Right lobe of liver (tissue), 4 donors: ENCODE results near the gene CD101.

Experiments
- POLR2A ChIP-seq: fragments of 450-650 bp; IDR thresholded peaks from one replicate; pipeline ENCODE4 v1.6.1; 2017; ENCODE audit warnings: antibody characterized with exemption, mild to moderate bottlenecking
- TF ChIP-seq, protein P1 (sequence below), 4 donors: fragments of 200-600 bp in 3 of 4; fragments of 450-650 bp in 1 of 4; IDR thresholded peaks; one replicate each; pipeline versions ENCODE4 v1.5.1 to v1.8.0; 2016 to 2022; ENCODE audit warnings: antibody characterized with exemption in 4 of 4, mild to moderate bottlenecking in 2 of 4
- donor health status: DM: no; HTN: no; CAD: no.
- donor health status: DM: no; HTN: no; CAD: no.
- donor health status: DM: no; HTN: yes; CAD: no.

DNA sequence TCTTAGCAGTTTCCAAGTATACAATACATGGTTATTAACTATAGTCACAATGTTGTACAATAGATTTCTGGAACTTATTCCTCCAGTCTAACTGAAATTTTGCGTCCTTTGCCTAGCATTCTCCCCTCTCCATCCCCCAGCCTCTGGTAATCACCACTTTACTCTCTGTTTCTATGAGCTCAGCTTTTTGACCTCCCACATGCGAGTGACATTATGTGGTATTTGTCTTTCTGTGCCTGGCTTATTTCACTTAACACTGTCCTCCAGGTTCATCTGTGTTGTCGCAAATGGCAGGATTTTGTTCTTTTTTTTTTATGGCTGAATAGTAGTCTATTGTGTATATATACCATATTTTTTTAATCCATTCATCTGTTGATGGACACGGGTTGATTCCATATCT is 43.9 kb upstream of the CD101 start:
- TF ChIP-seq, protein P1, sequence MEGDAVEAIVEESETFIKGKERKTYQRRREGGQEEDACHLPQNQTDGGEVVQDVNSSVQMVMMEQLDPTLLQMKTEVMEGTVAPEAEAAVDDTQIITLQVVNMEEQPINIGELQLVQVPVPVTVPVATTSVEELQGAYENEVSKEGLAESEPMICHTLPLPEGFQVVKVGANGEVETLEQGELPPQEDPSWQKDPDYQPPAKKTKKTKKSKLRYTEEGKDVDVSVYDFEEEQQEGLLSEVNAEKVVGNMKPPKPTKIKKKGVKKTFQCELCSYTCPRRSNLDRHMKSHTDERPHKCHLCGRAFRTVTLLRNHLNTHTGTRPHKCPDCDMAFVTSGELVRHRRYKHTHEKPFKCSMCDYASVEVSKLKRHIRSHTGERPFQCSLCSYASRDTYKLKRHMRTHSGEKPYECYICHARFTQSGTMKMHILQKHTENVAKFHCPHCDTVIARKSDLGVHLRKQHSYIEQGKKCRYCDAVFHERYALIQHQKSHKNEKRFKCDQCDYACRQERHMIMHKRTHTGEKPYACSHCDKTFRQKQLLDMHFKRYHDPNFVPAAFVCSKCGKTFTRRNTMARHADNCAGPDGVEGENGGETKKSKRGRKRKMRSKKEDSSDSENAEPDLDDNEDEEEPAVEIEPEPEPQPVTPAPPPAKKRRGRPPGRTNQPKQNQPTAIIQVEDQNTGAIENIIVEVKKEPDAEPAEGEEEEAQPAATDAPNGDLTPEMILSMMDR (IDR thresholded peaks at IDR 0.05), result no peak
- no peak for TF ChIP-seq POLR2A
